Urinary bladder (tissue), 4 donors: ENCODE results near the gene TMEM151A. TPM values are rescaled to one million over a fixed set of nuclear protein-coding genes. Genes with fewer than 3 reads are reported as not detected.

ENCODE experiments used
- DNase-seq: peaks from one replicate; pipeline ENCODE4 v3.0.0-alpha.2; 2015; ENCODE audit errors: extremely low spot score
- H3K27ac ChIP-seq: one replicate; pipeline ENCODE4 v1.5.1; 2013; ENCODE audit warnings: low read depth, mild to moderate bottlenecking, moderate library complexity
- H3K36me3 ChIP-seq: one replicate; pipeline ENCODE4 v1.6.1; 2013; ENCODE audit warnings: mild to moderate bottlenecking, moderate library complexity; ENCODE audit not compliant: insufficient read depth
- H3K4me1 ChIP-seq: one replicate; pipeline ENCODE4 v1.6.1; 2013; ENCODE audit warnings: mild to moderate bottlenecking, moderate library complexity; ENCODE audit not compliant: insufficient read depth
- H3K4me3 ChIP-seq: one replicate; pipeline ENCODE4 v1.5.1; 2013; ENCODE audit warnings: low read depth, low read length
- WGBS: extraction: QIAGEN DNeasy Blood & Tissue Kit; methylation state at CpG from one replicate; pipeline ENCODE4 v1.1.7; 2013; 5-methylcytosine and 5-hydroxymethylcytosine counted together
- polyA plus RNA-seq: library from polyadenylated mRNA; stranded (reverse); fragments of 200-250 nt; gene quantifications from one replicate; pipeline ENCODE4 v1.2.3, GENCODE V29; 2013
- total RNA-seq: library from RNA; depleted of rRNA; stranded (reverse); fragments of >200 nt; gene quantifications from one replicate; pipeline ENCODE4 v1.2.3, GENCODE V29; 2014
- donor health status: healthy with polysubstance abuse.
- donor health status: healthy.

The TMEM151A gene
- total and polyA plus RNA-seq, 2 donors = 0.15 to 0.32 TPM

- H3K4me3 ChIP-seq = no peak overlapping the region
- 85% methylated on average over 18 of the region's 18 CpGs for WGBS
- no peak overlapping the region for H3K27ac ChIP-seq
- H3K36me3 ChIP-seq = peaks cover 3% of the 10 kb centered on the region
- no peak for DNase-seq
- H3K4me1 ChIP-seq = no peaks in the 10 kb centered on the region
These were observed 40.9 kb downstream of the TMEM151A start for GRCh38 chr11:66332371-66333219.

- Histone ChIP-seq H3K36me3 (peaks cover 3% of the 10 kb centered on the region), H3K4me1 (no peaks in the 10 kb centered on the region)
These were observed 41.7 kb downstream of the TMEM151A start for GRCh38 chr11:66333220-66333877.

GRCh38 chr11:66333896-66334604, 42.4 kb downstream of the TMEM151A start:
- no peak overlapping the region for H3K27ac ChIP-seq
- no peaks in the 10 kb centered on the region for H3K4me1 ChIP-seq
- WGBS = 89% methylated on average over 29 of the region's 29 CpGs
- DNase-seq = no peak
- H3K4me3 ChIP-seq = no peak overlapping the region
- peaks cover 3% of the 10 kb centered on the region for H3K36me3 ChIP-seq

More at GRCh38 chr11:66333220-66333877, 41.7 kb downstream of the TMEM151A start:
- no peak for DNase-seq
- H3K27ac ChIP-seq = no peak overlapping the region
- no peak overlapping the region for H3K4me3 ChIP-seq
- 87% methylated on average over 19 of the region's 19 CpGs for WGBS

GRCh38 chr11:66334605-66335442, 43.1 kb downstream of the TMEM151A start:
- Histone ChIP-seq H3K27ac (no peak overlapping the region), H3K4me1 (no peaks in the 10 kb centered on the region), H3K4me3 (no peak overlapping the region), H3K36me3 (peaks cover 3% of the 10 kb centered on the region)
- DNase-seq = no peak
- WGBS = 81% methylated on average over 42 of the region's 42 CpGs

- H3K36me3 ChIP-seq = peaks cover 3% of the 10 kb centered on the region
- no peak for DNase-seq
These were observed 44.0 kb downstream of the TMEM151A start for GRCh38 chr11:66335531-66336233.

GRCh38 chr11:66336234-66337102, 44.8 kb downstream of the TMEM151A start, which contains the start of gene RIN1:
RIN1 (minus strand) TSS chr11:66336434; CDS start chr11:66336402, 32 bp downstream.
- WGBS = 14% methylated on average over 22 of the region's 22 CpGs
- H3K4me1 ChIP-seq = no peaks in the 10 kb centered on the region
- H3K27ac ChIP-seq = no peak within 1 kb of the TSS
- H3K36me3 ChIP-seq = peaks cover 3% of the 10 kb centered on the region
- peak within 1 kb of the TSS; percentile 54 for H3K4me3 ChIP-seq
- no peak for DNase-seq

More at GRCh38 chr11:66335531-66336233, 44.0 kb downstream of the TMEM151A start:
- 8% methylated on average over 35 of the region's 35 CpGs for WGBS
- H3K4me1 ChIP-seq = no peaks in the 10 kb centered on the region
- no peak overlapping the region for H3K27ac ChIP-seq
- peak overlapping the region; percentile 54 for H3K4me3 ChIP-seq

- peaks cover 6% of the 10 kb centered on the region for H3K36me3 ChIP-seq
- no peak overlapping the region for H3K27ac ChIP-seq
- no peak overlapping the region for H3K4me3 ChIP-seq
- 54% methylated on average over 18 of the region's 18 CpGs for WGBS
- DNase-seq = no peak
- H3K4me1 ChIP-seq = no peaks in the 10 kb centered on the region
These were observed 45.6 kb downstream of the TMEM151A start for GRCh38 chr11:66337103-66337899.

GRCh38 chr11:66338276-66339161, 46.8 kb downstream of the TMEM151A start:
- DNase-seq = no peak
- Histone ChIP-seq H3K4me3 (no peak overlapping the region), H3K27ac (no peak overlapping the region), H3K4me1 (no peaks in the 10 kb centered on the region), H3K36me3 (peaks cover 3% of the 10 kb centered on the region)
- WGBS = 76% methylated on average over 17 of the region's 17 CpGs

- peaks cover 3% of the 10 kb centered on the region for H3K36me3 ChIP-seq
- H3K4me3 ChIP-seq = no peak overlapping the region
- no peak overlapping the region for H3K27ac ChIP-seq
- WGBS = 83% methylated on average over 6 of the region's 6 CpGs
- no peaks in the 10 kb centered on the region for H3K4me1 ChIP-seq
- DNase-seq = no peak
These were observed 47.5 kb downstream of the TMEM151A start for GRCh38 chr11:66339162-66339675.

GRCh38 chr11:66339686-66340483, 48.2 kb downstream of the TMEM151A start:
- no peak overlapping the region for H3K27ac ChIP-seq
- H3K4me1 ChIP-seq = no peaks in the 10 kb centered on the region
- no peak for DNase-seq
- peaks cover 3% of the 10 kb centered on the region for H3K36me3 ChIP-seq
- no peak overlapping the region for H3K4me3 ChIP-seq
- 82% methylated on average over 14 of the region's 14 CpGs for WGBS
